ENCODE measurements around the gene MUC4.
"Not testable (repeated sequence)": the region's sequence is repeated elsewhere in the genome, so short reads cannot be mapped to it uniquely, and the experiment has no call there.

DNA sequence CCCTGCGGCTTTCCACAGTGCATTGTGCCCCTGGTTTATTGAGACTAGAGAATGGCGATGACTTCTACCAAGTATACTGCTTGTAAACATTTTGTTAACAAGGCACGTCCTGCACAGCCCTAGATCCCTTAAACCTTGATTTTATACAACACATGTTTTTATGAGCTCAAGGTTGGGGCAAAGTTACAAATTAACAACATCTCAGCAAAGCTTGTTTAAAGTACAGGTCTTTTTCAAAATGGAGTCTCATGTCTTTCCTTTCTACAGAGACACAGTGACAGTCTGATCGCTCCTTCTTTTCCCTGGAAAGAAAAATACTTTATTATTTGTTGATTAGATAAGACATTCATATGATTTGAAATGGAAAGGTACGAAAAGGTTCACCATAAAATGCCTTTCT lies 82.9 kb downstream of the MUC4 start:
- not testable (repeated sequence) for TF ChIP-seq CTCF, EZH2phosphoT487, EZH2 (IDR thresholded peaks at IDR 0.05)

All from neural progenitor cell (in vitro differentiated cells).